Mammary epithelial cell (primary cell): Measurements from ENCODE around the gene NUP160.

ENCODE experiments used
- EZH2 ChIP-seq: IDR thresholded peaks from 2 replicates; pipeline ENCODE4 v1.6.1; 2012; ENCODE audit warnings: low read length, inconsistent platforms, borderline replicate concordance
- TF ChIP-seq, protein P1 (sequence below), 2 donors: IDR thresholded peaks in 1 of 2; conservative IDR thresholded peaks in 1 of 2; 2 replicates each; pipeline ENCODE4 v1.5.1; 2011 to 2012; ENCODE audit warnings: inconsistent platforms in 2 of 2, low read length in 2 of 2, mild to moderate bottlenecking in 2 of 2, control low read depth in 1 of 2, low read depth in 1 of 2; ENCODE audit not compliant: insufficient read depth in 1 of 2; ENCODE audit errors: extremely low read depth in 1 of 2

DNA sequence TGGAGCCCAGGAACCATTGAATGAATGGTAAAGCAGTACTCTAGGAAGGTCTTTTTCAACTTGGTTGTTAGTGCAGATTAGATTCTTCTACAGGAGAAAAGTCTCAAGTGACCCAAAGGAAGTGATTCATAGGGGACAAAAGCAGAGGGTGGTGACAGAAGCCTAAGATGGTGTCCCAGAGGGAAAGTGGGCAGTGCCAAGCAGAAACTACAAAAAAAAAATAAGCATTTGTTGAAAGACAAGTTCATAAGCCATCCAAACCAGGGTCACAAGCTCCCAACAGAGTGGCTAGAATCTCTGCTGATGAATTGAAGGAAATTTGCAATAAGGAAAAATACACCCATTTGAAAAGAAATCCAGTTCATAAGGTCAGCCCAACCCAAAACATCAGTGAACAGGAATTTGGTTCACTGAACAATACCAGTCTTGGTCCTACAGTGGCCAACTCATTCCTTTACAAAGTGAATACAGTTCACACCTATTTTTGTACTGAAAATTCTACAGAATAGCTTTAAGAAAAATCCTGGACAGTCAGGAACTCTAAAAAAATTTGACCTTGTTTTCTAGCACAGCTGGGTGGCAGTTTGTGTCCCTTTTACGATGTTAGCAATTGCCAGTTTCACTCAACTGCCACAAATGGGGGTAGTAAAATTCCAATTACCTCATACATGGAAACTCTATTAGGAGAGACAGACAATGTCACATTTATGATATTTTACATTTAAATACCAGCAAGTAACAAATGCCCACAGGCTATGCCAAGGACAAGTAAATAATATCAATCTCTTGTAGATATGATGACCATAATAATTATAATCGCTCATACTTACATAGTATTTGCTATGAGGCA lies 21.6 kb upstream of the NUP160 start:
- TF ChIP-seq, protein P1, sequence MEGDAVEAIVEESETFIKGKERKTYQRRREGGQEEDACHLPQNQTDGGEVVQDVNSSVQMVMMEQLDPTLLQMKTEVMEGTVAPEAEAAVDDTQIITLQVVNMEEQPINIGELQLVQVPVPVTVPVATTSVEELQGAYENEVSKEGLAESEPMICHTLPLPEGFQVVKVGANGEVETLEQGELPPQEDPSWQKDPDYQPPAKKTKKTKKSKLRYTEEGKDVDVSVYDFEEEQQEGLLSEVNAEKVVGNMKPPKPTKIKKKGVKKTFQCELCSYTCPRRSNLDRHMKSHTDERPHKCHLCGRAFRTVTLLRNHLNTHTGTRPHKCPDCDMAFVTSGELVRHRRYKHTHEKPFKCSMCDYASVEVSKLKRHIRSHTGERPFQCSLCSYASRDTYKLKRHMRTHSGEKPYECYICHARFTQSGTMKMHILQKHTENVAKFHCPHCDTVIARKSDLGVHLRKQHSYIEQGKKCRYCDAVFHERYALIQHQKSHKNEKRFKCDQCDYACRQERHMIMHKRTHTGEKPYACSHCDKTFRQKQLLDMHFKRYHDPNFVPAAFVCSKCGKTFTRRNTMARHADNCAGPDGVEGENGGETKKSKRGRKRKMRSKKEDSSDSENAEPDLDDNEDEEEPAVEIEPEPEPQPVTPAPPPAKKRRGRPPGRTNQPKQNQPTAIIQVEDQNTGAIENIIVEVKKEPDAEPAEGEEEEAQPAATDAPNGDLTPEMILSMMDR (conservative IDR thresholded peaks at IDR 0.05 in 1 of 2, IDR thresholded peaks at IDR 0.05 in 1 of 2; ENCODE audit: extremely low read depth in 1 of 2, insufficient read depth in 1 of 2, low read depth in 1 of 2, low read length in 2 of 2): no peak
- no peak for TF ChIP-seq EZH2
